ENCODE data around the gene ZNF584. TPM values are rescaled to one million over a fixed set of nuclear protein-coding genes. Genes with fewer than 3 reads are reported as not detected.
A peak's percentile ranks its signal among the peaks of the same experiment; 100 is the strongest.

ZNF584 gene
- total RNA-seq, 1 donor from 2014 or later = 6.9 TPM

GRCh38 chr19:58466760-58467589, 58.5 kb downstream of the ZNF584 start, which contains the start of gene ZNF324:
Gene ZNF324, plus strand, starts transcription at chr19:58467080. Its CDS starts 2,106 bp downstream, at chr19:58469186.
- Histone ChIP-seq H3K4me2 (peak within 1 kb of the TSS; percentile 79), H3K36me3 (no peaks in the 10 kb centered on the region), H3K4me1 (no peaks in the 10 kb centered on the region), H3K79me2 (ENCODE audit: low read depth) (peaks cover 9% of the 10 kb centered on the region), H3K9ac (peak within 1 kb of the TSS; percentile 62), H2AFZ (replicated peaks) (peak within 1 kb of the TSS; percentile 75), H3F3A (ENCODE audit: low read depth) (peaks cover 5% of the 10 kb centered on the region), H3K9me3 (ENCODE audit: low read depth) (no peaks in the 10 kb centered on the region), H3K27me3 (peaks cover 12% of the 10 kb centered on the region), H3K27ac (peak within 1 kb of the TSS; percentile 76), H4K20me1 (ENCODE audit: low read depth) (peaks cover 9% of the 10 kb centered on the region), H3K4me3 (peak within 1 kb of the TSS; percentile 80)
- Mint-ChIP-seq H3K36me3 (no peaks in the 10 kb centered on the region), H3K4me1 (peaks cover 19% of the 10 kb centered on the region), H3K9me3 (no peaks in the 10 kb centered on the region), H3K4me3 (peak within 1 kb of the TSS; percentile 85), H3K27me3 (ENCODE audit: insufficient read depth, low read depth) (peaks cover 2% of the 10 kb centered on the region), H3K27ac (peak within 1 kb of the TSS; percentile 53)
- no peak for TF ChIP-seq EZH2phosphoT487 (IDR thresholded peaks at IDR 0.05)
- DNase-seq (ENCODE audit: low spot score) = peak; percentile 100

Small RNA genes lying within 50 kb of the gene (microRNA-seq; reads per million reads assigned to microRNA genes)
- not detected for gene MIR4754

Small RNA genes lying within 50 kb of the gene (small RNA-seq; reads per million reads assigned to genes)
- not detected for gene MIR4754
- gene RNA5SP473 = not detected

Other genes with a start within 250 kb of the ZNF584 start
- 39.3 and 43.0 TPM in 2 replicates for gene ZNF274, start 225.6 kb upstream of the ZNF584 start, total RNA-seq (ENCODE audit: low replicate concordance)
- 86.0 and 104 TPM in 2 replicates for gene ZNF544, start 179.7 kb upstream of the ZNF584 start, total RNA-seq (ENCODE audit: low replicate concordance)
- 18.6 and 24.0 TPM in 2 replicates for gene ZNF8, start 129.7 kb upstream of the ZNF584 start, total RNA-seq (ENCODE audit: low replicate concordance)
- 49.8 and 49.9 TPM in 2 replicates for gene ERVK3-1, start 103.3 kb upstream of the ZNF584 start, total RNA-seq (ENCODE audit: low replicate concordance)
- 1.5 and 2.4 TPM in 2 replicates for gene ZSCAN22, start 81.7 kb upstream of the ZNF584 start, total RNA-seq (ENCODE audit: low replicate concordance)
- 7.5 and 37.1 TPM in 2 replicates for gene A1BG, start 55.2 kb upstream of the ZNF584 start, total RNA-seq (ENCODE audit: low replicate concordance)
- gene ZNF497, start 45.9 kb upstream of the ZNF584 start, total RNA-seq (ENCODE audit: low replicate concordance) = 3.7 and 8.0 TPM in 2 replicates
- 1.4 and 8.5 TPM in 2 replicates for gene ZNF837, start 27.6 kb upstream of the ZNF584 start, total RNA-seq (ENCODE audit: low replicate concordance)
- gene RPS5, start 21.4 kb upstream of the ZNF584 start, total RNA-seq (ENCODE audit: low replicate concordance) = 1,938 and 2,407 TPM in 2 replicates
- 0.62 TPM in 1 of 2 replicates, not detected in the other for gene RNF225, start 13.0 kb upstream of the ZNF584 start, total RNA-seq (ENCODE audit: low replicate concordance)
- gene ZNF132, start 31.5 kb downstream of the ZNF584 start, total RNA-seq (ENCODE audit: low replicate concordance) = 1.0 and 1.4 TPM in 2 replicates
- gene ZNF324B, start 43.0 kb downstream of the ZNF584 start, total RNA-seq (ENCODE audit: low replicate concordance) = 3.2 TPM in 2 replicates
- 4.2 and 14.8 TPM in 2 replicates for gene ZNF324, start 58.4 kb downstream of the ZNF584 start, total RNA-seq (ENCODE audit: low replicate concordance)
- 4.4 and 13.2 TPM in 2 replicates for gene ZNF446, start 67.7 kb downstream of the ZNF584 start, total RNA-seq (ENCODE audit: low replicate concordance)
- 11.2 and 17.1 TPM in 2 replicates for gene SLC27A5, start 103.3 kb downstream of the ZNF584 start, total RNA-seq (ENCODE audit: low replicate concordance)
- 2.2 and 12.8 TPM in 2 replicates for gene ZBTB45, start 111.2 kb downstream of the ZNF584 start, total RNA-seq (ENCODE audit: low replicate concordance)
- gene TRIM28, start 135.4 kb downstream of the ZNF584 start, total RNA-seq (ENCODE audit: low replicate concordance) = 390 and 678 TPM in 2 replicates
- gene CHMP2A, start 146.5 kb downstream of the ZNF584 start, total RNA-seq (ENCODE audit: low replicate concordance) = 141 and 148 TPM in 2 replicates
- gene UBE2M, start 150.0 kb downstream of the ZNF584 start, total RNA-seq (ENCODE audit: low replicate concordance) = 59.3 and 73.3 TPM in 2 replicates
- gene MZF1, start 164.7 kb downstream of the ZNF584 start, total RNA-seq (ENCODE audit: low replicate concordance) = 8.4 and 32.3 TPM in 2 replicates